NCI-H1417 (cell line): ENCODE data around the gene LRRC8D.

Source experiments
- DNase-seq, 3 experiments: peaks; one replicate each; lab custom pipeline; 2025; lab: John Stamatoyannopoulos, UW

The LRRC8D gene

DNA sequence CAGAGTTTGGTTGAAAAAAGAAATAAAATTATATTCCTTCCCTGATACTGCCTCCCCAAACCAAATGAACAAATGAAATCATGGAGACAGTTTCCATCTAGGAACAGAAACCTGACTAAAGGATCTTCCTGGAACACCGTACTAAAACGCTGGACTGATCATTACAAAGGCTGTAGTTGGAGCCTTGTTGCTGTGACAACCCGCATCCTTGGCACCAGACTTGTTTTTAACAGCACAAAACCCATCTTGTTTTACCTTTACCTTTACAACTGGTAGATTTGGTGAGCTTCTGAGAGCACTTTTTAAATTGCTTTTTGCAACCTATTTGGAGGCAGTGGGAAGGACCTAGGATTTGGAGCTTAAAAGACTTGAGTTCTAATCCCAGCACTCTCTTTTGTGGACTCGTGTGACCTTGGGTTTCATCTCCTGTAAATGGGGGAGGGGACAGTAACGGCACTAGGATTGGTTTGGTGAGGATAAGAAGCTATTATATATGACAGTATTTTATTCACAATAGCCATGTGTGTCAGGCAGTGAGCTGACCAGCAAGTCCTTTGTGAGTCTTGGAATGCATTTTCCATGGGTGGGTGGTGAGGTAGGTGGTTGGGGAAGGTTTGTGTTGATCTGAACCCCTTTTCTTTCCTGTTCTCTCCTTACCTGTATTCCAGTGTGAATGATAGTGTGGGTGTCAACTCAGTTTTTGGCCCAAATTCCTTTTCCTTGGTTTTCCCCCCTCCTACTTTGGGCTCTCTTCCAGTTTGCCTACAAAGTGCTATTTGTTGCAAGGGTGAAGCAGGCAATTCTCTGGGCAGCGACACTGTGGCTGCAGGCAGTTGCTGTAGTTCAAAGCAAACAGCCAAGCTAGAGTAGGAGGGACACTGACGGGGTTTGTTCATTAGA, 12.6 kb downstream of the LRRC8D start:
- no peak for DNase-seq

DNA sequence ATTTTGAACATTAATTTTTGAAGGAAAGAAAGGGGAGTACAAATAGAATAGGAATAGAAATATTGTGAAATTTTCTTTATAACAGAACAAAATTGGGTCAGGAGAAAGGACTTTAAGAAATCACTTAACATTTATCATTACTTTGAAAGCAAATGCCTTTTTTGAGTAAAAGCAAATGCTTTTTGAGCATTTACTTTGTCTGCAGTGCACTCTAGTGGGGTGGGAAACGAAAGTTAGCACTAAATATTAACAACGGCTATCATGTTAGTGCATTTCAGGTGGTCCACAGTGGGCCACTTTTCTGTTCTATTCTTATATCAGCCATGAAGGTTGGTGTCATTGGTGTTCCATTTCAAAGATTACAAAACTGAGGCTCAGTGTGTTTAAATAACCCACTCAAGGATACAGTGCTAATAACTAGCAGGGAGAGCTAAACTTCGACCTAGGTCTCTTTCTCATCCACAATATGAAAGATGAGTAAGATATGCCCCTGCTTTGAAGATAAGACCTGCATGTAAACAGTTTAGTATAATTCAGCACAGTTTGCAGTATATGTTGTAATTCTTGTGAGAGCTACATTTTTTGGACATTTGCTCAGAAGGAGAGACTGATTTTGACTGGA, 13.4 kb downstream of the LRRC8D start:
- no peak for DNase-seq

DNA sequence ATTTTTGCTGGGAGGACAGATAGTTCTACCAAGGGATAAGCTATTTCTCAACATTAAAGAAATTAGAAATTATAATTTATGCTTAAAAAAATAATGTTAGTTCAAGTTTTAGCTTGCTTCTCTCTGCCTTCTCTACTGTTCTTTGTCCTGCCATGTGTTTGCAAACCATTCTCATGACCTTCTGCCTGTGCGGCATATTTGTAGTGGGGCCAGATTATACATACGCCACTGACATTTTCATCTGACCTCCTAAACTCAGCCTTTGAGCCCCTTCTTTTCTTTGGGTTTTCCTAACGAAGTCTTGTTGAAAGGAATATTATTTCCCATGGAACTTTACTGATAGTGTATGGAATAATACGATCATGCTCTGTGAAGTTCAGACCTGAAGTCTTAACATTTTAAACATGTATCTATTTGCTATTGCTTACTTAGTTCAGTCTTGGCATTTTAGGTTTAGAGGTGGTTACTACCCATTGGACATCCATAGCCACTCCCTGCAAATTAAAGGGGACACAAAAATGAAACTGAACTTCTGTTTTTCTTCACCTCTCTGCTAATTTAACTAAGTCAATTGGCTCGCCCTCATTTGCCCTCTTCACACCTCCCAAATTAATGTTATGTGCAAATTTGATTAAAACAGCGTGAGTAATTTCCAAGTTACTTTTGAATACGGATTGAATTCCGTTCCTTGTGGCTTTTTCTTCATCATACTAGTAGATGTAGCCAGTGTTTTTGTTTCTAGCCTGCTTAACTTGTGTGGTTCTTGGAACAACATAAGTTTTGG, 15.6 kb downstream of the LRRC8D start:
- DNase-seq = no peak

DNA sequence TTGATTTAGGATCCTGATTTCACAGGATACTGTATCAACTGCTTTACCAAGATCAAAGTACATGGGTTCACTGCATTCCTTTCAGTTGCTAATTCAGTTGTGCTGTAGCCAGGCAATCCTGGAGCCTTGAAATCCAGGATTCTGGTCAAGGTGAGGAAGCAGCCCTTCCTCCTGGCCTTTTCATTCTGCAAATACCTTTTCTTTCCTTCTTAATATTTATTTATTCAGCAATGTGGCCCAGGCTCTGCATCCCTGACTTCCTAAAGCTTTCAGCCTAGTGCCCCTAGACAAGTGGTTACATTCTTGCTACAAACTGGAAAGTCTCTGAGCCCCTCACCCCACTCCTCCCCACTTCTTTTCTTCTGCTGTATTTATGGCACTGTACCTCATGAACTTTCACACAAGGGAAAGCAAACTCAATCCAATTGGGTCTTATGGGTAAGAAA, 16.2 kb downstream of the LRRC8D start:
- no peak for DNase-seq

DNA sequence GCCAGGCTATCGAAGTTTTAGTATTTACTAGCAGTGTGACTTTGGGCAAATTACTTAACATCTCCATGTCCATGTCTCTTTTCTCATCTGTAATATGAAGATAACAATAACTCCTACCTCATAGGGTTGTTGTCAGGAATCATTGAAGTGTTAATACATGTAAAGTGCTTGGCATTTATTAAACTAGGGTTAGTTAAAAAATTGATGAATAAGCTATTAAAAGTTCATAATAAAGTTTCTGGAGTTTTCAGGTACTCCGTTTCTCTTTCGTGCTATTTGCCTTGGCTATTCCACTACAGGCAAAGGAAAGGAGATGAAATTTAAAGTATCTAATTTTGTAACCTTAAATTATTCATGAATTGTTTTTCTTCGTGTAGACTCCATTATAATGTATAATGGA, 16.7 kb downstream of the LRRC8D start:
- no peak for DNase-seq

DNA sequence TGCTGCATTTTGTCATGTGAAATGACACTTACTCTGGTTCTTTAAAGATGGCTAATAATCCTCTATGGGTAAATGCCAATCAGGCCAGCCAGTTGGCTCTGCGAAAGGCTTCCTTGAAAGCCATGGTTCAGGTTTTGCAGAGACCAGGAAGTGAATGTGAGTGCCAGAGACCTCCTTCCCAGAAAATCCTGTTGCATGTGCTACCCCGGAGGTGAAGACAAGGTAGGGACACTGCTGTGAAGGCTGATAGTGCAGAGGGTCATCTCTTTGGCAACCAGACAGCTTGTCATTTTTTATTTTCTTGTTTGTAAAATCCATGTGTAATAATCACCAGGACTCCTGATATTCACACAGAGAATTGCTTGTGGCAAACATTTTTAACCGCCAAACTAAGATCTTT, 18.7 kb downstream of the LRRC8D start:
- no peak for DNase-seq

DNA sequence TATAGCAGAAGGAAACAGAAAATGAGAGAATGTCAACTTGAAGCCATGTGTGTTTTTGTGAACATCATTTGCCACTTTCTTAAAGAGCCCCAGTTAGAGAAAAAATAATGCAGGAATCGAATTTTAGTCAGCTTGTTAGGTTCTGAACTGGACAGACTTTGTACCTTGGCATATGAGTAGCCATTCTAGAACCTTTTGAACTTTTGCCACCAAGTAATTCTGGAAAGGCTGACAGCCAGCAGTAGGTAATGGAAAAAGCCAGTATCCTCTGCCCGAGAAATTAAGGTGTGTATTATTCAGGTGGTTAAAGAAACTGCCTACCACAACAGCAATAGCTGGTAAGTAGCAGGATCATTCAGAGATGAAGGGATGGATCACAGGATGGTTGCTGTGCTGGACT, 20.7 kb downstream of the LRRC8D start:
- DNase-seq = no peak

DNA sequence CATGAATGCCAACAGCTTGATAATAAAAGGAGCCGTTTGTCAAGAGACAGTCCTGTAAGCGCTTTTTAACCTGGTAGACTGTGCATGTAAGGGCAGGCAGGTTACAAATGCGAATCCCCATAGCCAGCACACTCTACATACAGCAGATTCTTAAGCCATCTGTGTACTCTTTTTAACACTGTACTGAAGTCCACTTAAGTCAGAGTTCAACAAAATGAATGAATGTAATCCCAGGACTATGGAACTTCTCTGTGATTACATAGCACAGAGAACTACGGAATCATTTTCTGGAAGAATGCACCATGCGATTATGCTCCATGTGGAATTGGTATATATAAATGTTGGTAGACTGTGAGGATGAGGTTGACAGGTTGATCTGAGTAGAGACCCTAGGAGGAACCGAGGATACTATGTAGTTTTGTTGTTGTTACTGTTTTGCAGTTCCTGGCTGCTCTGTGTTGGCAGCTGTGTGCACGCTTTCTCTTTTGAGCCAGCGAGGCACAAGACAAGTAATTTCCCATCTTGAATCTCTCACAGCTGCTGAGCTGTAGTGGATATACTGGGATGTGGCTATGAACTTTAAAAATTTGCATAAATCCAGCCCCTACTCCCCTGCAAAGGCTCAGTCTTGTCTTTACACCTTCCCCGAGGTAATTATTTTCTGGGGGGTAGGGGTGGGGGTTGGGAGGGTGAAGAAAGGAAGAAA, 21.9 kb downstream of the LRRC8D start:
- peak in 1 of 3 experiments; percentile 53 for DNase-seq

DNA sequence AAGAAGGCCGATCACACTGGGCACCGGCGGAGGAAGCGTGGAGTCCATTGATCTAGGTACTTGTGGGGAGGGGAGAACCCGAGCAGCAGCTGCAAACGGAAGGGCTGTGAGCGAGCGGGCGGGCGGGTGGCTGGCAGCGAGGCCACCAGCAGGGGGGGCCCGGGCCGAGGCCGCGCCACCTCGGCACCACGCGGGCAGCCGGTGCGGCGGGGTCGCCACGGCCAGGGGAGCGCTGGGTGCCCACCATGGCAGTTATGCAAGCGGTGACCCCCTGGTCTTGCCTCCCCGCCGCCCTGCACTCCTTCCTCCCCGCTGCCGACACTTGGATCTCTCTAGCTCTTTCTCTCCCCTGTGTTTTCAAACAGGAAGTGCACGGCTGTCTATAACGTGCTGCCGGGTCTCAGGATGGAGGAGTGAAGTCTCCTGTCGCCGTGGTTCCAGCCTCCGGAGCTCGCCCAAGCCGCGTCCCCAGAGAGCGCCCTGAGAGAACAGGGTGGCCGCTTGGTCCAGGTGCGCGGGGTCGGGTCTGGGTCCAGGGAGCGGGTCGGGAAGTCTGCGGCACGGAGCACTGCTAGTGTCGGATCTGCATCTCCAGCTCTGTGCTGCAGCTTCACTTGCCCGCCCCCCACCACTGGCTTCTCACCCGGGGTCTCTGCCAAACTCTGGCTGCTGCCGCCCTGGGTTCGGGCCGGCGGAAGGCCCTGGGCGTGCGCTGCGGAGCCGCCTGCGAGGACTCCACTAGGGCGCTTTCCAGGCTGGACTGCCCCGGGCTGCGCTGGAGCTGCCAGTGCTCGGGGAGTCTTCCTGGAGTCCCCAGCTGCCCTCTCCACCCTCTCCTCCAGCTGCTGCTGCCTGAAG, 22.7 kb downstream of the LRRC8D start:
- peak; percentile 65 to 88 (median 88) for DNase-seq

DNA sequence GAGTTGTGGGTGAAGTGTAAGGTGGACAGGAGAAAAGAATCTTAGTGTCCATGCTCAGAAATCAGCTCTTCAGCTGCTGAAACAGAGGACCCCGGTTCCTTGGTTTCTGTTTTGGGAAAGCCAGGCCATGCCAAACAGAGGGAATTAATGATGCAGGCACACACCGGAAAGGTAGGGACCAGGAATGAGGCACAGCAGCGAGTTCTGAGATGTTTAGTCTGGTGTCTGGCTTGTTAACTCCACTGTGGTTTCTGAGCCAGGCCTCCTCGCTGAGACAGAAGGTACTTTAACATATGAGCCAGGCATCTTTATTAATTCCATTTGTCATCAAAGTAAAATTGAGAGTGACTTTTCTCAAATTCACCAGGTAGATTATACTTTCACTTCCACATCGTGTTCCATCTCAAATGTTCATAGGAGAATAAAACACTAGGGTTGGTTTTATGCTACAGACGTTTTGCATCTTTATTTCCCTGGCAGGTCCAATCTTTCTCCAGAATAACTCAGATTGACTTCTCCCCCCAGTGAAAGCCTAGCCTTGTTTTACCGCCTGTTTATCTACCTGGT, 23.5 kb downstream of the LRRC8D start:
- DNase-seq = no peak

DNA sequence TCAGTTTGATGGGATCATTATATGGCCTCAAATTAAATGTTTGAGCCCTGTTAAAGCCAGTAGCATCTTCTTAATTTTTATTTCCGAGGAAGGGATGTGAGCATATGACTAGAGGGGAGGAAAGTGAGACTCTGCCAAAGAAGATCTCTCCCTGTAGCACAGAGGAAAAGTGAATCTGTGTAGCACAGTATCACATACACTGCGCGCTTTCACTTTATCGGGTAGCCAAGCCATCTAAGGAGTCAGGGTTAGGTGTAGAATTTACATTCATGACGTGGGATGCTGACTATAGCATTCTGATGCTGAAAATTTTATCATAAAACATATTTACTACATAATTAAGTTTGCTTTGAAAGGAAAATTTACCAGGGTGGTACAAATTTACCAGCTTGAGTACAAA, 24.0 kb downstream of the LRRC8D start:
- DNase-seq = no peak

DNA sequence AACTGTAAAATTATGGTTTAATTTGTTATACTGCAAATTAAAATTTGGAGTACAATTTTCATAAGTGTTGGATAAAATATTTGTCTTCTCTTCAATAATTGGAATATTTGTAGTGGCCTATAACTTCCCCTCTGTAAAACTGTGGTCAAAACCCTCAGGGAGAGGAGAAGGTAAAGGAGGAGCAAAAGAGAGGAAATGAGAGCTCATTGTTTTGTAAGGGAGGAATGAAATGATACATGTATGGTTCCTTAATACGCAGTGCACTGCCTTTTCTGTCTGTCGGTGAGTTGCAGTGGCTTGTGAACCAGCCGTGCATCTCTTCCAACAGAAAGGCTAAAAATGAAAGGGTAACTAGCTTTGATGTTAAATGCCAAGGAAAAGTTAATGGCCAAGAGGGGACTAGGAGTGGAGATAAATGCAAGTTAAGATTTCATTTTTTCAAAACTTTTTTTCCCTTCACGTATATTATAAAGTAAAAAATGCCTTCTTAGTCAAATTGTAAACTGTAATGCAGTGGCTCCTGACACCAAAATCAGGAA, 26.4 kb downstream of the LRRC8D start:
- no peak for DNase-seq

DNA sequence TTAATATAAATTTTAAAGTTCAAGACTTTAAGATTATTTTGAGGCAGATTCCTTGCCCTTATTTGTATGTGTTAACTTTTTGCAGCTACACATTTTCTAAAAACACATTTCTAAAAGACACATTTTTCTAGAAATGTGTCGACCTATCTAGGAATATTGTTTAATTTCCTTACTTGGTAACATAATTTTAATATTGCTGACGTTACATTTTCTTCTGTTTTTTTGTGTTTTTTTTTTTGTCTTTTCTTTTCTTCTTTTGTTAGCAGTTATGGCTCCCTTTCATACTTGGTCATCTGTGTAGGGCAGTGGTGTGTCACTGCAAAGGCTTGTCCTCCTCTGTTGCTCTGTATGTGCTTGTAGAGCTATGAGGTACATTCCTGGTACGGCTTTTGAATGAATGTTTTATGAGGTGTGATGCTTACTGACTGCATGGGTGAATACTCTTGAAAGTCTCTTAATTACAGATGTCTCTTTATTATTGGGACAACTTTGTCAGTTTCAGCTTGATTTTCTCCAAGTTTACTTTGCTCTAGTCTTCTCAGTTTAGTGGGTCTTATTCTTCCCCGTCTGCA, 30.1 kb downstream of the LRRC8D start:
- no peak for DNase-seq

DNA sequence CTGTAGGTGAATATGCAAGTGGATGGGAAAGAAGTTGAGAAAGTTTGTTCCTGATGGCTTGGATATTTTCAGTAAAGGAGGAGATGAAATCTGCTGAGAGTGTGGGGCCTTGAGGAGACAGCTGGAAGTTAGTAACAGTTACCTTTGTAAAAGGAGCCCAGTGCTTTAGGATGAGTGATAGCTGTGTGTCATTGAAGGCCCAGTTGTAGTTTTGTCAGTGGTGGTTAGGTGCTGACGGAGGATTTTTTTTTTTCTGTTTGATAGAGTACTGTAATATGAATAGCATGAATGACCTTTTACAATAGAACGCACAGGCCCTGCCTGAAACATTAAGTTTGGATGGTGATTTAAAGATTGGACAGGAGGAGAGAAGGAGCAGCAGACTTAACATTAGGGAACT, 33.3 kb downstream of the LRRC8D start:
- DNase-seq = no peak

DNA sequence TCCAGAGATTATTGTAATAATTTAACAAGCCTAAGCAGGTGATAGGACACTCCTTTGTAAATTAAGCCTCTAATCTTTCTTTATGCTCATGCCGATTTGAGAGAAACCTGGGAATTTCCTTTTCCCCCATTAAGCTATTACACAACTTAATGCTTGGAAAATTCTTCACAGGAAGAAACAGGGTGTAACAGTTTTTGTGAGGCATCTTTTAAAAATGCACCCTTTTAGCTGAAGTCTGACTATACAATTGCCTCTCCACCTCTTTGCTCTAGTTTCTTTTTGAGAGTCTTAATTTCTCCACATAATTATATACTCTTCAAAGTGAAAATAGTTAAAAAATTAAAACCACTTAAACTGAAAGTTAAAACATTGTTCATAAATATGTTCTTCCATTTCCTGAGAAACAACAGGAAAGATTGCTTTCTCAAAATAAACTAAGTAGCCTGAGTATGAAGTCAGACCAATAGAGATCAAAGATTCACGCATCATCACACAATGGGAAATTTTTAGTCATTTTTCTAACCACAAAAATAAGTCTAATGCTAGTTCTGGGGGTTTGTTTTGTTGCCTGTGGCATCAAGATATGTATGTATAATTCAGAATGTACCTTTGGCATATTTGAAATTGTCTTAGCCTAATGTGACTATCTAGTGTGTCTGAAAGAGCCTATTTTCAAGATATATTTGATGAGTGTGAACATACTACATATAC, 34.7 kb downstream of the LRRC8D start:
- DNase-seq = no peak

DNA sequence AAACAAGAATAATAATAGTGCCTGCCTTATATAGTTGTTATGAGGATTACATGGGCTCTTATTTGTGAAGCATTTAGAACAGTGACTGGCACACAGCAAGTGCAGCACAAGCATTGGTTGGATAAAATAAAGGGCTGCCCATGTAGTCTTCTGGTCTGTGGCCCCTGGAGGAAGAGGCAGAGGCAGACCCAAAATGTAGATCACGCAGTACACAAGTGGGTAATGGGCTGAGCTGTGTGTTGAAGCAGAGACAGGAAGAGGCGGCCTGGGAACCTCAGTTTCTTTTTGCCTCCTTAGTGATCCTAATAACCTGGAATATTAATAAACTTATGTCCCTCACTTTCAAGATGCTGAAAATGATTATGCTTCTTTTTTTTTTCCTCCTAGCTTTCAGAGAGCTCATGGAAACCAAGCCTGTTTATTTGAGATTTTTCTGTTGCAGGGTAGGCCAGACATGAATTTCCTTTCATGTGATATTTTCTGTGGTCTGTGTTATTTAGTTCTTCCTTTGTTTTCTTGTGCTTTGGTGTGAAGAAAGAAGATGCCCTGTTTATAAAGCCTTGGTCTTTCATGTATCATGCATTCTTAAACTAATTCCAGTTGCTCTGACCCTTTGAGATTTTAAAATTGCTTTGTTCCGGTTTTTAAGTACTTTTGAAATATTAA, 42.5 kb downstream of the LRRC8D start:
- DNase-seq = no peak

DNA sequence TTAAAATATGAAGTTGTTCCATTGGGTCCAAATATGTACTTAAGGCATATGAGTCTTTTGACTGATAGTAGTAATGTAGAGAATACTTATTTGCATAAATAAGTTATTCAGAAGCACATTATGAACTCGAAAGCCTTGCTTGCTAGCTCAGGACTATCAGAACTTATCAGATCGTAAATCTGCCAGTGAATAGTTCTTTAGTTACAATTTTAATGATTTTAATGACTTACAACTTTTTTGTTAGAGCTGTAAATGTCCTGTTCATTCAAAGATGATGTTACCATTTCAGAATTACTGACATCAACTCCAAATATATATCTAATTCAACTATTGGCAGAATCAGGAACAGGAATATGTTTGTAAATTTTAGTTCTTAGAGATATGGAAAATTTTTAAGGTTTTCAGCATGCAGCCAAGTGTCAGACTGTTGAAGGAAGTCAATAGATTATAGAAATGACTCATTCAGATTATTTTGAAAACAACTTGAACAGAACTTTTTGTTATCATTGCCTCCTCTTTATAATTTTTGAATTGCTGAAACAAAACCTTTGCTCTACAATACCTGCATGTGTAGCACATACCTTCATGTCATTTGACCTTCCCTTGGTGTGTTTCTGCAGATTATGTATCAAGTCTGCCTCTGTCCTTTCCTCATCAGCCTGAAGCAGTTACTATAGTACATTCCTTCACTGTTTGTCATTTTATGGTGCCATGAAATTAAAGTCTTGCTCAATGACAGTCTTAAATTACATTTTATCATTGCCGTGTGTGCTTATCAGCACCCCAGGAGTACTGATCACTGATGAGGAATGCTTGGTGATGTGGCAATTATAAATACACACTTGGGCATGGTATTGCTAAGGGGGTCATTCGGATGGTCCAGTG, 44.9 kb downstream of the LRRC8D start:
- no peak for DNase-seq

DNA sequence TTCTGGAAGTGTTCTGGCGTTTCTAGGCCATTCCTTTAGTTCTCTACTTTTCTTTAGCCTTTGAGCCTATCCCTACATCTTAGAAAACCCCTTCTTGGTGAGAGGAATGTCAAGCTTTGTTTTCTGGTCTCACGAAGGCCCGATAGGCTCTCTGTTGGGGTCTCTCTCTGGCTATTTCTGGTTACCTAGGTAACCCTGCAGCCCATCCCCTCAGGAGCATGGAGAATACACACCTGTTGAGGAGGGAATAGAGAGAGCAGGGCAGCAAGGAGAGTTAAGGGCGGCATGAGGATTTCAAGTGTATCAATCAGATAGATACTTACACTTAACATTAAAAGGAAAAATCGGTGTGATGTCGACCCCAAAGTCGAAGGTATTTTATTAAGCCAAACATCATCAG, 45.7 kb downstream of the LRRC8D start:
- DNase-seq = no peak
